HG03175 (cell line): Measurements from ENCODE around the gene C1QTNF2.

Experiments
- ATAC-seq: cut with Tn5 transposase; IDR thresholded peaks from one replicate; pipeline ENCODE4 v1.9.1; 2021; ENCODE audit warnings: mild to moderate bottlenecking, moderate library complexity; ENCODE audit not compliant: unreplicated experiment

Gene C1QTNF2

DNA sequence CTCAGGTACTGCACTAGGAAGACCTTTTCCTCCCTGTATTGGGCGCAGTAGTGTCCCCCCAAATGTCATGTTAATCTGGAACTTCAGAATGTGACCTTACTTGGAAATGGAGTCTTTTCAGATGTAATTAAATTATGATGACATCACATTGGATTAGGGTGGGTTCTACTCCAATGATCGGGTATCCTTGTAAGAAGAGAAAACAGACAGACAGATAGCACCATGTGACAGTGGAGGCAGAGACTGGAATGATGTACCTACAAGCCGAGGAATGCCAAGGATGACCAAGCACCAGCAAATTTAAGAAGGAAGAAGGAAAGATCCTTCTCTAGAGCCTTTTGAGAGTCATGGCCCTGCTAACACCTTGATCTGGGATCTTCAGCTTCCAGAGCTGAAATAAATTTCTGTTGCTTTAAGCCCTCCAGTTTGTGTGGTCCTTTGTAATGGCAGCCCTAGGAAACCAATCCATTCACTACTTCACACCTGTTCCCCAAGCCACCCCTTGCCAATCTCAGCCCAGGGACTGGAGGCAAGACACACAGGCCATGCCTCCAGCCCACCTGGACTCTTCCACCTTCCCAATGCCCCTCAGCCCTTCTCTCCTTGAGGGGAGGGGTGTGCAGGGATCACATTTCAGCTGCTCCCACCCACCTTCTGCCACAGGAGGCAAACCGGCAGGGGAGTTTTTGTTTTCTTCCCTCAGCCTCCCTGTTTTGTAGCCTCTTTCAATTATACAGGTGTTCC is 59.7 kb downstream of the C1QTNF2 start:
- no peak for ATAC-seq

DNA sequence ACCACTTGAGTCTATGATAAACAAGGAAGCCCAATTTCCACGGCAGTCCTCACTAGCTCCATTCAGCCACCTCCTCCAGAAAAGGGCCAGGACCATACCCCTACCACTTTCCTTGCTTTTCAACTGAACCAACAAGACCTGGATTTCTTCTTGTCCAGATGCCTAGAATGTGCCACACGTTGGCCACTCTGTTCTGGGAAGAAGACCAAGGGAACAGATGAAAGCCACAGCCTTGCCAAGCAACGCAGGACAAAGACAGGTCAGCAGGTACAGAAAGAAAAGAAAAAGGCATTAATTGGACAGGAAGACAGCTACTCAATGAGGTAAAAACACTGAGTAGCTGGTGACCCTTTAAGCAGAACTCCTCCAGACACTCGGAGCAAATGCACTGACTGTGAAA is 60.3 kb downstream of the C1QTNF2 start:
- no peak for ATAC-seq

DNA sequence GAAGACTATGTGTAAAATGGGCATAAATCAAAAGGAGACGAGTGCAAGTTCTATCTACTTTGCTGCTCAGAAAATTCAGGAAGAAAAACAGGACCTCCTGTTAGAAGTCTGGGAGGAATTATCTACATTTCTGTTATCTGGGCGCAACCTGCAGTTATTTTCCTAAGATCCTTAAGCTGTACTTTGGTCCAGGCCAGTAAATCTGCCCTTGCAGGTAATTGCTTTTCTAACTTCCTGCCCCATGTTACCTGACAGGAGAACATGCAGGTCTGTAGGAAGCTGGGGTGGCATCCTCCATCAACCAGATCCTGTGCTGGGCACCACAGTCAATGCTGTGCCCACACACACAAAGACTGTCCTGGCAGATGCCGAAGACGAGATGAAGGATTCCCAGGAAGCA is 63.7 kb downstream of the C1QTNF2 start:
- ATAC-seq, result no peak

DNA sequence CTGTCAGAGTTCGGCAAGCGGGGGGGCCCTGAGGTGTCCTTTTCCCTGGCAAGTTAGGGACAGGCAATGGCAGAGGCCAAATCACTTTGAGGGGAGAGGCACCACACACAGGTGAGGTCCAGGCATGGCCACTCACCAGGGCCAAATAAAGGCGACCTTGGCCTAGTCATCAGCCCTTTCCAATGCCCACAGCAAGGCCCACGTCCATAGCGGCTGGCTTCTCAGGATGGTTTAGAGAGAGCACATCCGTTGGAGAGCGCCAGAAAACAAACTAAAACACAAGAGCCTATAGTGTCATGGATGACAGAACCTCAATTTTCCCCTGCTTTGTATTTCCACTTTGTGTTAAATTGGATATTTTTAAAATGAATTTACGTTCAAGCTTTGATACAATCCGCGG is 65.1 kb downstream of the C1QTNF2 start:
- ATAC-seq, result no peak

DNA sequence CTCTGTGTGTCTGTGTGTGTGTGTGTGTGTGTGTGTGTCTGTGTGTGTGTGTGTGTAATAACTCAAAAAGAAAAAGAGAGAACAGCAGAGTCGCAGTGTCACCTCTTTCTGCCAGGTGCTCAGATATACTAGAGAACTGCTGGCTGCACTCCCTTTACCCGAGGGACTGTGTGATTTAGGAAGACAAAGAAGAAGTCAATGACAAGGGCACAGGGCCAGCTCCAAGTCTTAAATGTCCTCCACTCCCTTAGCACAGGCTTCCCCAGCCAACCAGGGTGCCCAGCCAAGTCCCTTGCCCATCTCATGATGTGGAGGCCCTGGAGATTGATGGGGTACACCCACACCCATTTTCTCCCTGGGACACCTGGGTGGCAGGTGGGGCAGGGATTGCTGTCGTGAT is 66.7 kb downstream of the C1QTNF2 start:
- ATAC-seq, result no peak

DNA sequence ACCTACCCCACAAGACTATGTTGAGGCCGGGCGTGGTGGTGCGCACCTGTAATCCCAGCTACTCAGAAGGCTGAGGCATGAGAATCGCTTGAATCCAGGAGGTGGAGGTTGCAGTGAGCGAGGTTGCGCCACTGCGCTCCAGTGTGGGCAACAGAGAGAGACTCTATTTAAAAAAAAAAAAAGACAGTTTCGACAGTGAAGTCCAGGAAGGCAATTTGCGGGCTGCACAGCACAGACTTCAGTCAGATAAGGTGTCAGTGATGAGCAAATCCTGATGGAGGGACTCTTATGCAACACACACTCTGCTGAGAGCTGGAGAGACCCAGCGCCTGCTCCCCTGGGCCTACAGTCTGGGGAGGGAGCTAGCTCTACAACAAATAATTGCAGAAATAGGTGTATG is 72.2 kb downstream of the C1QTNF2 start:
- no peak for ATAC-seq

DNA sequence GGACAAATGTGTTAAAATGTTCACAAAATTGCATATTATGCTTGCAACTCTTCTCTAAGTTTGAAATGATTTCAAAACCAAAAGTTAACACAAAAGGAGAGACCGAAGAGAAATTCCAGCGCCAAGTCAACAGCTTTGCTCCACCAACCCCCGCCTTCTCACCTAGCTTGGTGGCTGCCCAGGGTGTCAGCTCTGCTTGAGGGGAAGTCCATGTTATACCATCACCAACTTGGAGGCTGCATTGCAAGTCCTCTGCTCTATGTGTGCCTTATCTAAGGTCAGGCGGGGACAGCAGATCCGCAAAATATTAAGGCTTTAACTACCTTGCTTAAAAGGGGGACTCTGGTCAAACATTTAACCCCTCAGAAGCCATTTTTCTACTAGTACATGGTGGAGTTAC is 72.7 kb downstream of the C1QTNF2 start:
- no peak for ATAC-seq
